ENCODE measurements around the gene MAP1B. TPM values are rescaled to one million over a fixed set of nuclear protein-coding genes. Genes with fewer than 3 reads are reported as not detected.

The MAP1B gene
- total RNA-seq, 1 experiment from 2014 or later = 195 TPM

GRCh38 chr5:72151169-72151568, 43.9 kb downstream of the MAP1B start:
- Histone ChIP-seq H3K27me3 (replicated peaks) (no peaks in the 10 kb centered on the region), H3K27ac (no peak overlapping the region), H3K9me3 (replicated peaks) (no peaks in the 10 kb centered on the region), H3K4me1 (replicated peaks) (peaks cover 51% of the 10 kb centered on the region), H3K4me3 (no peak overlapping the region), H3K36me3 (peaks cover 78% of the 10 kb centered on the region)
- DNase-seq (ENCODE audit: low read depth in 1 of 2, low spot score in 2 of 2) = no peak

- DNase-seq (ENCODE audit: low read depth in 1 of 2, low spot score in 2 of 2) = no peak
- Histone ChIP-seq H3K27me3 (replicated peaks) (no peaks in the 10 kb centered on the region), H3K4me1 (replicated peaks) (peaks cover 56% of the 10 kb centered on the region), H3K36me3 (peaks cover 78% of the 10 kb centered on the region), H3K9me3 (replicated peaks) (no peaks in the 10 kb centered on the region), H3K4me3 (no peak overlapping the region), H3K27ac (peak overlapping the region; percentile 26)
Measured at GRCh38 chr5:72151646-72152045, 44.4 kb downstream of the MAP1B start.

DNA sequence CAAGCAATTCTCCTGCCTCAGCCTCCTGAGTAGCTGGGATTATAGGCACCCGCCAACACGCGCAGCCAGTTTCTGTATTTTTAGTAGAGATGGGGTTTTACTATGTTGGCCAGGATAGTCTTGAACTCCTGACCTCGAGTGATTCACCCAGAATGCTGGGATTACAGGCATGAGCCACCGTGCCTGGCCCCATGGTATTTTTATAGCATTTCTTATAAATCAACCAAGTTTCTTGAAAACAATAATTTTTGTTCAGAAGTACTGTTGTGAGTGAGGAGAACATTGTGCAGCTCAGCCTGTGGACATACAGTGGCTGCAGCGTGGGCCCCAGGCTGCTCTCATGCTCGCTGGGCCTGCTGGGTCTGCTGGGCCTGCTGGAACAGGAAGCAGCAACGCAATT, 45.3 kb downstream of the MAP1B start:
- no peaks in the 10 kb centered on the region for H3K9me3 ChIP-seq (replicated peaks)
- H3K36me3 ChIP-seq = peaks cover 76% of the 10 kb centered on the region
- H3K4me3 ChIP-seq = no peak overlapping the region
- H3K27ac ChIP-seq = peak overlapping the region; percentile 26; the same call in 1 of the 2 replicates
- H3K4me1 ChIP-seq (replicated peaks) = peaks cover 65% of the 10 kb centered on the region
- DNase-seq (ENCODE audit: low read depth in 1 of 2, low spot score in 2 of 2) = peak in 1 of 2 experiments; percentile 54
- no peaks in the 10 kb centered on the region for H3K27me3 ChIP-seq (replicated peaks)

- Histone ChIP-seq H3K9me3 (replicated peaks) (no peaks in the 10 kb centered on the region), H3K27me3 (replicated peaks) (no peaks in the 10 kb centered on the region), H3K4me1 (replicated peaks) (peaks cover 73% of the 10 kb centered on the region), H3K36me3 (peaks cover 71% of the 10 kb centered on the region), H3K27ac (0 out of 2 replicates have a peak overlapping the region, but pooled peaks have one; percentile 26), H3K4me3 (no peak overlapping the region)
- no peak for DNase-seq (ENCODE audit: low read depth in 1 of 2, low spot score in 2 of 2)
Measured at GRCh38 chr5:72153551-72153950, 46.3 kb downstream of the MAP1B start.

DNA sequence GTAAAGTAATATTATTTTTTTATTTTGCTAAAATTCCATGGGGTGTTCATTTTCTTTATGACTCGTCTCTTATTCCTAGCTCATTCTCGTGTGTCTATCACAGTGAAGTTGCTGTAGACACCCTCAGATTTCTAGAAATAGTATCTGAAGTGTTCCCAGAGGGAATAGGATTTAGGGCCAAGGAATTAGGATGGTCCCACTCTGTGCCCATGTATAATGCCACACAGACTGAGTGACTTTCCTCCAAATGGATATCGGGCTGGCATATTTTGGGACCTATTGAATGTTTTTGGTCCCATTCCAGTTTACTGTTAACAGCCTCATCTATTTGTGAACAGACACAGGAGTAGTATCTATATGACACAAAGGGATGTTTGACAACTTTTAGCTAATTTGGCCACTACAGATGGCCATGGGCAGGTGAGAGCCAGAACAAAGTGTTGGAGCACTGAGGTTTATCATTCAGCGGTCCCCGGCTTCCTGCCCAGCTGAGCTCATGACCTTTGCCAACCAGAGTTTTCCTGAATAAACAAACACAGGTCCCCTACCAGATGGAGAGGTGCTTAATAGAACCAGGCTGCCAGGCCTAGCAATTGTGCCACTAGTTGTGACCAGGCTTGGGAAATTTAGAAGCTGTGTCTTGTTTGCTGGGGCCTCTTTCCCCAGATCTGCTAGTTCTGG, 46.9 kb downstream of the MAP1B start:
- H3K9me3 ChIP-seq (replicated peaks) = no peaks in the 10 kb centered on the region
- H3K36me3 ChIP-seq = peaks cover 71% of the 10 kb centered on the region
- peaks cover 79% of the 10 kb centered on the region for H3K4me1 ChIP-seq (replicated peaks)
- DNase-seq (ENCODE audit: low read depth in 1 of 2, low spot score in 2 of 2) = no peak
- H3K27me3 ChIP-seq (replicated peaks) = no peaks in the 10 kb centered on the region
- no peak overlapping the region for H3K4me3 ChIP-seq
- peak overlapping the region; percentile 7; the same call in 1 of the 2 replicates for H3K27ac ChIP-seq

GRCh38 chr5:72156946-72157624, 49.8 kb downstream of the MAP1B start:
- peak; percentile 68 to 78 for DNase-seq (ENCODE audit: low read depth in 1 of 2, low spot score in 2 of 2)

DNA sequence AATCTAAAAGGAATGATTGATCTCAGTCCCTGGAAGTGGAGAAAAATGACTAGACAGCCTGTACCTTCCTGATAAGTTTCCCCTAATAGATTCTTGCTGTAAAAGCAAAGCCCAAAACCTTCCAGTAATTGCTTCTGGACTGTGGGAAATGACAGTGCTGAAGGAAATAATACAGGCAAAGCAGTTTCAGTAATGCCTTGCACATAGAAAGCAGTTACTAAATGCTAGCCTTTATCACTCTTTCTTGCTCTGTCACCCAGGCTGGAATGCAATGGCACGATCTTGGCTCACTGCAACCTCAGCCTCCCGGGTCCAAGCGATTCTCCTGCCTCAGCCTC, 50.3 kb downstream of the MAP1B start:
- Histone ChIP-seq H3K9me3 (replicated peaks) (no peaks in the 10 kb centered on the region), H3K27me3 (replicated peaks) (no peaks in the 10 kb centered on the region), H3K36me3 (peaks cover 63% of the 10 kb centered on the region), H3K4me1 (replicated peaks) (peaks cover 76% of the 10 kb centered on the region), H3K27ac (no peak overlapping the region), H3K4me3 (no peak overlapping the region)
- no peak for DNase-seq (ENCODE audit: low read depth in 1 of 2, low spot score in 2 of 2)

More at GRCh38 chr5:72156946-72157624, 49.8 kb downstream of the MAP1B start:
- H3K4me1 ChIP-seq (replicated peaks) = peaks cover 81% of the 10 kb centered on the region
- H3K36me3 ChIP-seq = peaks cover 61% of the 10 kb centered on the region
- H3K27ac ChIP-seq = no peak overlapping the region; the same call in 1 of the 2 replicates
- no peaks in the 10 kb centered on the region for H3K27me3 ChIP-seq (replicated peaks)
- H3K9me3 ChIP-seq (replicated peaks) = no peaks in the 10 kb centered on the region
- H3K4me3 ChIP-seq = no peak overlapping the region

DNA sequence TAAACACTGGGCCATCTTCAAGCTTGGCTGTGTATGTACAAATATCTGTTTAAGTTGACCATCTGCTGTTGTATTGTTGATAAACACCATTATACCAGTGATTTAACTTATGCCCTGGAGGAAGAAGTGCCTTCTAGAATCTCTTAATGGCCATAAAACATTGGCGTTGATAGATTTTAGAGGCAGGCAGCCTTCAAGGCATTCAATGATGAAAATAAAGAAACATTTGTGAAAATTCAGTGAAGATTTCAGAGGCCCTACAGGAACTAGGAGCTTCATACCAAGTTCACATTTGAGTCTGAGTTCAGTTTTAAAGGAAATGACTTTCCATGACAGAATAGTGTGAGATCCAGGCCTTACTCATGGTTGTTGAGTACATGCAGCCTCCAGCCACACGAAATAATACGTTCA, 52.2 kb downstream of the MAP1B start:
- peaks cover 57% of the 10 kb centered on the region for H3K36me3 ChIP-seq
- H3K27ac ChIP-seq = peak overlapping the region; percentile 69
- no peaks in the 10 kb centered on the region for H3K9me3 ChIP-seq (replicated peaks)
- no peaks in the 10 kb centered on the region for H3K27me3 ChIP-seq (replicated peaks)
- no peak for DNase-seq (ENCODE audit: low read depth in 1 of 2, low spot score in 2 of 2)
- H3K4me1 ChIP-seq (replicated peaks) = peaks cover 57% of the 10 kb centered on the region
- no peak overlapping the region for H3K4me3 ChIP-seq

DNA sequence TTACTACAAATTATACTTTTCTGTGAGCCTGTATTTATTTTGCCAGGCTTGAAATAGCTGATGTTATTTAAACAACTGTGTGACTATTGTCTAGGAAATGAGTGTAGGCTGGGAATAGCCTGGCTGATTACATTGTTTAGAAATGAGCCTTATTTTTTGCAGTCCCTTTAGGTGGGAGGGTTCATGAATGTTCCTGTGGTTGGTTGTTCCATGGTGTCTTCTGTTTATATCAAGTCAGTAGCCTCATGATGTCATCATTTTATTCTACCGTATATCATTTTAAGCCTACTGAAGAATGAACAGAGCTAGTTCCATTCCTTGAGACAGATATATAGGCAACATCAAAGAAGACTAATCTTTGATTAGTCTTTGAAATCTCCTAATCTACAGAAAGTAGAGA, 53.1 kb downstream of the MAP1B start:
- Histone ChIP-seq H3K4me1 (replicated peaks) (peaks cover 51% of the 10 kb centered on the region), H3K9me3 (replicated peaks) (no peaks in the 10 kb centered on the region), H3K36me3 (peaks cover 59% of the 10 kb centered on the region), H3K27ac (peak overlapping the region; percentile 69), H3K27me3 (replicated peaks) (no peaks in the 10 kb centered on the region), H3K4me3 (no peak overlapping the region)
- peak in 1 of 2 experiments; percentile 91 for DNase-seq (ENCODE audit: low read depth in 1 of 2, low spot score in 2 of 2)

- Histone ChIP-seq H3K27ac (peak overlapping the region; percentile 46), H3K27me3 (replicated peaks) (no peaks in the 10 kb centered on the region), H3K9me3 (replicated peaks) (no peaks in the 10 kb centered on the region), H3K36me3 (peaks cover 63% of the 10 kb centered on the region), H3K4me3 (no peak overlapping the region), H3K4me1 (replicated peaks) (peaks cover 49% of the 10 kb centered on the region)
- no peak for DNase-seq (ENCODE audit: low read depth in 1 of 2, low spot score in 2 of 2)
Measured at GRCh38 chr5:72160959-72161358, 53.7 kb downstream of the MAP1B start.

DNA sequence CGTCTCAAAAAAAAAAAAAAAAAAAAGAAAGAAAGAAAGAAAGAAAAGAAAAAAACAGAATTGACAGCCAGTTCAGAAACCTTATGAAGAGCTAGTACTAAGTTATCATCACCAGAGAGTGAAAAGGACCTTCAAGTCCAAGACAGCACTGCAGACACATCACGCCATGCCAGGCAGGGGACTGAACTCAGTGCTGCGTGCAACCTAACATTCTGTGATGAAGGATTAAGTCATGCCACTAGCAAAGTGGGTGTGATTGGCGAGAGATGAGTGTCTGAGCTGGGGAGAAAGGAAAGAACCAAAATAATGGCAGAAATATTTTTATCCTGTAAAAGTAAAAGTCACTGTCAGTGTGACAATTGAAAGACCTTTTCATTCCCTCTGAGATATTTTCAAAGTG, 54.7 kb downstream of the MAP1B start:
- Histone ChIP-seq H3K4me1 (replicated peaks) (peaks cover 39% of the 10 kb centered on the region), H3K9me3 (replicated peaks) (no peaks in the 10 kb centered on the region), H3K27me3 (replicated peaks) (no peaks in the 10 kb centered on the region), H3K36me3 (peaks cover 65% of the 10 kb centered on the region), H3K27ac (no peak overlapping the region), H3K4me3 (no peak overlapping the region)
- DNase-seq (ENCODE audit: low read depth in 1 of 2, low spot score in 2 of 2) = no peak

DNA sequence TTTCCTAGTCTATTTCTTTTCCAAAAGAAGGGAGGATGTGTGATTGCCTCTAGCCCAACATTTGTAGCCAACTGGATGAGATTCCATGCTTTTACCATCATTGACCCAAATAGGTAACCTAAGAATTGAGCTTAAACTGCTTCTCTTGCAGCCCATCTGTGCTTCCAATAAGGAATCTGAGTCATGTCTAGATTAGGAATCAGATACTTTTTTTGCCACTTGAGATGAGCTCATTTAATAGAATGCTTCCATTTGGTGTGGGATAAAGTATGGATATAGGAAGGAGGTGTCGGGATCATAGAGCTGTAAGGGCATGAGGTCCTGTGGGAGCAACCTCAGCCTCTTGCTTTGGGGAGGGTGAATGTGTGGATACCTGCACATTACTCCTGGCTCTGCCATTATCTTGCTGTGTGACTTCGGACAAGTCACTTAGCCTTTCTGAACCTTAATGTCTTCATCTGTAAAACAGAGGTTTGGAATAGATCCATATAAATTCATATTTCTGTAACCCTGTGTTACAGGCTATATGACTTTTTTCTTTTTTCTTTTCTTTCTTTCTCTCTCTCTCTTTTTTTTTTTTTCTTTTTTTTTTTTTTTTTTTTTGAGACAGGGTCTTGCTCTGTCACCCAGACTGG, 56.2 kb downstream of the MAP1B start:
- Histone ChIP-seq H3K36me3 (peaks cover 64% of the 10 kb centered on the region), H3K27me3 (replicated peaks) (no peaks in the 10 kb centered on the region), H3K4me3 (no peak overlapping the region), H3K27ac (no peak overlapping the region), H3K4me1 (replicated peaks) (peaks cover 26% of the 10 kb centered on the region), H3K9me3 (replicated peaks) (no peaks in the 10 kb centered on the region)
- DNase-seq (ENCODE audit: low read depth in 1 of 2, low spot score in 2 of 2) = no peak

GRCh38 chr5:72166070-72166979, 59.0 kb downstream of the MAP1B start:
- Histone ChIP-seq H3K27me3 (replicated peaks) (no peaks in the 10 kb centered on the region), H3K27ac (no peak overlapping the region), H3K9me3 (replicated peaks) (no peaks in the 10 kb centered on the region), H3K4me1 (replicated peaks) (peaks cover under 1% of the 10 kb centered on the region), H3K4me3 (no peak overlapping the region), H3K36me3 (peaks cover 57% of the 10 kb centered on the region)
- no peak for DNase-seq (ENCODE audit: low read depth in 1 of 2, low spot score in 2 of 2)

Data from SJSA1 (cell line).